KMS-11 (cell line): Measurements from ENCODE around the gene HADHB.
A peak's percentile ranks its signal among the peaks of the same experiment; 100 is the strongest.

ENCODE experiments used
- H2AFZ ChIP-seq: fragments of 200-600 bp; sonication (generic); 2 replicates; pipeline ENCODE4 v1.6.1; 2016; ENCODE audit warnings: antibody characterized with exemption, mixed run types, low read depth
- H3K27ac ChIP-seq: fragments of 200-600 bp; sonication (generic); 2 replicates; pipeline ENCODE4 v1.6.1; 2016; ENCODE audit warnings: mild to moderate bottlenecking, mixed run types
- H3K27me3 ChIP-seq: fragments of 200-600 bp; sonication (generic); 2 replicates; pipeline ENCODE4 v1.6.1; 2017; ENCODE audit warnings: mild to moderate bottlenecking, low read depth, mixed run types, moderate library complexity; ENCODE audit not compliant: insufficient read depth
- H3K36me3 ChIP-seq: fragments of 200-600 bp; sonication (generic); 2 replicates; pipeline ENCODE4 v1.6.1; 2017; ENCODE audit warnings: mild to moderate bottlenecking, mixed run types; ENCODE audit not compliant: insufficient read depth
- H3K4me1 ChIP-seq: fragments of 200-600 bp; sonication (generic); 2 replicates; pipeline ENCODE4 v1.6.1; 2016; ENCODE audit warnings: mild to moderate bottlenecking, low read depth, mixed run types; ENCODE audit not compliant: poor library complexity, severe bottlenecking
- H3K4me2 ChIP-seq: fragments of 200-600 bp; sonication (generic); 2 replicates; pipeline ENCODE4 v1.7.0; 2016; ENCODE audit warnings: mild to moderate bottlenecking, mixed run types
- H3K4me3 ChIP-seq: fragments of 200-600 bp; sonication (generic); IDR thresholded peaks from 2 replicates; pipeline ENCODE4 v1.6.1; 2017; ENCODE audit warnings: low read depth, low read length, mixed read lengths; ENCODE audit not compliant: insufficient read depth
- H3K79me2 ChIP-seq: fragments of 200-600 bp; sonication (generic); 2 replicates; pipeline ENCODE4 v1.6.1; 2016; ENCODE audit warnings: low read depth, mixed run types; ENCODE audit not compliant: insufficient read depth
- H3K9ac ChIP-seq: fragments of 200-600 bp; sonication (generic); 2 replicates; pipeline ENCODE4 v1.6.1; 2016; ENCODE audit warnings: mild to moderate bottlenecking, mixed run types
- H4K20me1 ChIP-seq: fragments of 200-600 bp; sonication (generic); 2 replicates; pipeline ENCODE4 v1.6.1; 2016; ENCODE audit warnings: mild to moderate bottlenecking, mixed run types; ENCODE audit not compliant: insufficient read depth
- TF ChIP-seq, protein P1 (sequence below): fragments of 200-600 bp; sonication (generic); conservative IDR thresholded peaks from 2 replicates; pipeline ENCODE4 v1.6.1; 2017; ENCODE audit warnings: low read depth, mild to moderate bottlenecking, antibody characterized with exemption, low read length, moderate library complexity, mixed read lengths

The HADHB gene

GRCh38 chr2:26237868-26238267 lies 6.9 kb upstream of the HADHB start:
- H3K36me3 ChIP-seq: peaks cover 13% of the 10 kb centered on the region; the same call in 1 of the 2 replicates

DNA sequence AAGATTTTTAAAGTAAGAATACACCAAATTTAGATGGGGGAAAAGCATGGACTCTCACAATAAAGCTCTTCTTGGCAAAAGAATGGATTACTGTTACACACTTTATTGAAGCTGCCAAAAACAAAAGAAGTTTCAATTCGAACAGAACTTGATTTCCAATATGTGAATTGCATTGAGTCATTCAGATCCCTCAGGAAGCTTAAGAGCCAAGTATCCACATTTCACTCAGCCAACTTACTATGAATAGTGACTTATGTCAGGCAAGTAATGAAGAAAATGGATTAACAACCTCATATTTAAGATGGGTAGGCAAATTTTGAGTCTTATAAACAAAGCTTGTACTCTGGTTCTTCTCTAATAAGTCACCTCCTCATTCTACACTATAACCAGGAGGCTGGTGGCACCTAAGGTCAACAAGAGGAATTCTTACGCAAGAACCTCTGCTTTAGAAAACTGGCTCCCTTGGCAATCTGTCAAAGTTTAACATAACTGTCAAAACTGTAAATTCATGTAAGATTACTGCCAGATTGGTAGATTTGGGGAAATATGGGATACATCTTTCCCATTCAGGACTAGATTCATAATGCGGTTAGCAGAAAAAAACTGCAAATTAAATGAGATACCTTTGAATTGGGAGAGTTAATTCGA lies 6.3 kb upstream of the HADHB start:
- Histone ChIP-seq H3K27me3 (no peaks in the 10 kb centered on the region), H3K27ac (no peak overlapping the region), H3K4me3 (no peak overlapping the region), H4K20me1 (no peaks in the 10 kb centered on the region), H3K79me2 (peaks cover 42% of the 10 kb centered on the region), H2AFZ (no peak overlapping the region), H3K4me1 (peaks cover 26% of the 10 kb centered on the region), H3K9ac (no peak overlapping the region), H3K4me2 (no peak overlapping the region), H3K36me3 (peaks cover 10% of the 10 kb centered on the region; the same call in 1 of the 2 replicates)
- TF ChIP-seq, protein P1, sequence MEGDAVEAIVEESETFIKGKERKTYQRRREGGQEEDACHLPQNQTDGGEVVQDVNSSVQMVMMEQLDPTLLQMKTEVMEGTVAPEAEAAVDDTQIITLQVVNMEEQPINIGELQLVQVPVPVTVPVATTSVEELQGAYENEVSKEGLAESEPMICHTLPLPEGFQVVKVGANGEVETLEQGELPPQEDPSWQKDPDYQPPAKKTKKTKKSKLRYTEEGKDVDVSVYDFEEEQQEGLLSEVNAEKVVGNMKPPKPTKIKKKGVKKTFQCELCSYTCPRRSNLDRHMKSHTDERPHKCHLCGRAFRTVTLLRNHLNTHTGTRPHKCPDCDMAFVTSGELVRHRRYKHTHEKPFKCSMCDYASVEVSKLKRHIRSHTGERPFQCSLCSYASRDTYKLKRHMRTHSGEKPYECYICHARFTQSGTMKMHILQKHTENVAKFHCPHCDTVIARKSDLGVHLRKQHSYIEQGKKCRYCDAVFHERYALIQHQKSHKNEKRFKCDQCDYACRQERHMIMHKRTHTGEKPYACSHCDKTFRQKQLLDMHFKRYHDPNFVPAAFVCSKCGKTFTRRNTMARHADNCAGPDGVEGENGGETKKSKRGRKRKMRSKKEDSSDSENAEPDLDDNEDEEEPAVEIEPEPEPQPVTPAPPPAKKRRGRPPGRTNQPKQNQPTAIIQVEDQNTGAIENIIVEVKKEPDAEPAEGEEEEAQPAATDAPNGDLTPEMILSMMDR: no peak

More at GRCh38 chr2:26237868-26238267, 6.9 kb upstream of the HADHB start:
- Histone ChIP-seq H4K20me1 (no peaks in the 10 kb centered on the region), H2AFZ (no peak overlapping the region), H3K27ac (no peak overlapping the region), H3K4me1 (peaks cover 26% of the 10 kb centered on the region), H3K4me3 (no peak overlapping the region), H3K4me2 (no peak overlapping the region), H3K79me2 (peaks cover 36% of the 10 kb centered on the region), H3K27me3 (no peaks in the 10 kb centered on the region), H3K9ac (no peak overlapping the region)
- TF ChIP-seq, protein P1: no peak

- Histone ChIP-seq H3K9ac (peak overlapping the region; percentile 89; the same call in 1 of the 2 replicates), H3K27me3 (no peaks in the 10 kb centered on the region), H2AFZ (no peak overlapping the region), H3K4me2 (peak overlapping the region; percentile 61), H3K27ac (peak overlapping the region; percentile 94; the same call in 1 of the 2 replicates), H3K4me1 (peaks cover 38% of the 10 kb centered on the region), H3K79me2 (peaks cover 74% of the 10 kb centered on the region), H4K20me1 (no peaks in the 10 kb centered on the region), H3K36me3 (peaks cover 10% of the 10 kb centered on the region; the same call in 1 of the 2 replicates), H3K4me3 (peak overlapping the region; percentile 16)
- TF ChIP-seq, protein P1: no peak
These were observed 2.8 kb upstream of the HADHB start for GRCh38 chr2:26241928-26242436.

DNA sequence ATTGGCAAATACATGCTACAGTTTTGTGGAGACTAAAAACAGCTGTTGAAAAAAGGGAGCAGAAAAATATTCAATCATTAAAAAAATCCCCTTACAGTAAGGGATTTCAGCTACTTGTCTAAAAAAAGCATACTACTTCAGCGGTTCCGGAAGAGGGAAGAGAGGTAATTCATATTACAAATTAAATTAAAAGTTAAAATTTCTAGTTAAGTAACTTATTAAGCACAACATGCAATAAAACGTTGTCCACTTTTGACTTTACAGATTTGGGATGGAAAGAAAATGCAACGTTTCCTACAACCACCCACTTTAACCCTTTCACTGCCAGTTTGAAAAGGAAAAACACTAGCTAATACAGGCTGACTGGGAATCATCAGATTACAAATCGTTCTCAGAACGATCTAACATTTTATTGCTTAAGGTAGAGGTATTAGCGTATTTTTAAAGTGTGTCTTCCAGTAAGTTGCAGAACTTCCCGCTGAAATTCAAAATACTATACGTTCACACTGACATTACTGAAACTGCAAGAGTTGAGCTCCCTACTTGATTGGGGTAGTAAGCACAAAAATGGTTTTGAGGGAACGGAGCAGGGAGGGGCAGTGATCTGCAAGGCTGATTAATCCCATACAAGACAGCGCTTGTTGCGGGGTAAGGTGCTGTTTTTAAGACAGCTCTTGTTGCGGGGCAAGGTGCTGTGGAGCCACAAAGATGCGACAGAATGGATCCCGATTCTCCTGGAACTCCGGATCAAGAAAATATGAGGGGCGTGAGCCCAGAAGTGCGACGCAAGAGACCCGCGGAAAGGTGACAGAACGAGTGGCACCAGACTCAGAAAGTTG lies 1.1 kb upstream of the HADHB start:
- Histone ChIP-seq H3K4me1 (peaks cover 53% of the 10 kb centered on the region), H3K36me3 (no peaks in the 10 kb centered on the region), H3K27me3 (no peaks in the 10 kb centered on the region), H2AFZ (peak overlapping the region; percentile 97), H3K4me2 (peak overlapping the region; percentile 61), H4K20me1 (no peaks in the 10 kb centered on the region), H3K79me2 (peaks cover 91% of the 10 kb centered on the region), H3K27ac (peak overlapping the region; percentile 94), H3K4me3 (no peak overlapping the region), H3K9ac (peak overlapping the region; percentile 89)
- TF ChIP-seq, protein P1: no peak; the same call in 1 of the 2 replicates
